GM10266 (cell line): ENCODE measurements around the gene KLHL8.

ENCODE experiments used
- DNase-seq: peaks from one replicate; pipeline ENCODE4 v3.0.0; 2012; ENCODE audit errors: extremely low spot score
- TF ChIP-seq, protein P1 (sequence below): IDR thresholded peaks from 2 replicates; pipeline ENCODE4 v1.5.1; 2012; ENCODE audit warnings: mild to moderate bottlenecking, low read depth; ENCODE audit not compliant: control insufficient read depth, insufficient read depth; ENCODE audit errors: missing control alignments

KLHL8 gene

DNA sequence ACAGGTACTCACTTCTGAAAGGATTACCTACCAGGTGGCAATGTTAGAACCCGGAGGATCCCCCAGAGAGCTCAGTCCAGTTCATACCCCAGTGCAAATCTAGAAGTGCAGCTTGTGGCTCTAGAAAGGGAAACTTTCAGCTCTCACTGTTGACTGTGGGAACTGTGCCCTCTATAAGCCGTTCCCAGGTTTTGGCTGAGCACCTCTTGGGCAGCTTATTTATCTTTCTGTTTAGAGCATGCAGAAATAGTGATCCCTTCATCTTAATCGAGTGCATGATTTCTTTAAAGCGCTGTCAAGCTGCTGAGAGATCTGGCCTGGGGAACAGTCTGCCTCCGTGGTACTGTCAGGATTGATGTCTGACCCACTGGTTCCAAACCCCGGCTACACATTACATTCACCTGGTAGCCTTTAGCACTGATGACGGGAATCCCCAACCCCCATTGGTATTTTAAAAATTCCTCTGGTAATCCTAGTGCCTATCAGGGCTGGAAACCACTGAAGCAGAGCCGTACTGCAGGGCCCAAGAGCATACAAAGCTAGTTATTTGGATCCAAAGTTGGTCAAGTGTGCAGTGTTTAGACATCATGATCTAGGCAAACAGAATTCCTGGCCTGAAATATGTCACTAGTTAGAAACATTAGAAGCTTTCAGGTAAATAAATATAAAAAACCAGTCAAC, 103.2 kb downstream of the KLHL8 start:
- DNase-seq: no peak
- TF ChIP-seq, protein P1, sequence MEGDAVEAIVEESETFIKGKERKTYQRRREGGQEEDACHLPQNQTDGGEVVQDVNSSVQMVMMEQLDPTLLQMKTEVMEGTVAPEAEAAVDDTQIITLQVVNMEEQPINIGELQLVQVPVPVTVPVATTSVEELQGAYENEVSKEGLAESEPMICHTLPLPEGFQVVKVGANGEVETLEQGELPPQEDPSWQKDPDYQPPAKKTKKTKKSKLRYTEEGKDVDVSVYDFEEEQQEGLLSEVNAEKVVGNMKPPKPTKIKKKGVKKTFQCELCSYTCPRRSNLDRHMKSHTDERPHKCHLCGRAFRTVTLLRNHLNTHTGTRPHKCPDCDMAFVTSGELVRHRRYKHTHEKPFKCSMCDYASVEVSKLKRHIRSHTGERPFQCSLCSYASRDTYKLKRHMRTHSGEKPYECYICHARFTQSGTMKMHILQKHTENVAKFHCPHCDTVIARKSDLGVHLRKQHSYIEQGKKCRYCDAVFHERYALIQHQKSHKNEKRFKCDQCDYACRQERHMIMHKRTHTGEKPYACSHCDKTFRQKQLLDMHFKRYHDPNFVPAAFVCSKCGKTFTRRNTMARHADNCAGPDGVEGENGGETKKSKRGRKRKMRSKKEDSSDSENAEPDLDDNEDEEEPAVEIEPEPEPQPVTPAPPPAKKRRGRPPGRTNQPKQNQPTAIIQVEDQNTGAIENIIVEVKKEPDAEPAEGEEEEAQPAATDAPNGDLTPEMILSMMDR: no peak

DNA sequence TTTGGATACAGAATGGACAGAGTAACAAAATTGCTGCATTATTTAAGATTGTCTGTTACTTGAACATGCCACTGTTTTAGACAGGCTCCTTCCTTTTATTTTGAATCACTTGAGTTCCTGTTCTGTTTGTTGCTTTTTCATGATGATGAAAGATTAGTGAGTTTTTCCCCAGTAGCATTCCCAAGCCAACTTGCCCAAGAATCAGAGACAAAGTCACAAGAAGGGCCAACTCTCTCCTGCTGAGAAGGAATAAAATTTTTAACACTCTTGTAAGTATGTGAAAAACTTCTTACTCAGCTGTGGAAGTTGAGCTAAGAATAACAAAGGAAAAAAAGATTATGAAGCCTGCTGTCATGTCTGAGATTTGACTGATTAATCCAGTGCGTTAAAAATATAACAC, 104.2 kb downstream of the KLHL8 start:
- DNase-seq: no peak
- TF ChIP-seq, protein P1: no peak

DNA sequence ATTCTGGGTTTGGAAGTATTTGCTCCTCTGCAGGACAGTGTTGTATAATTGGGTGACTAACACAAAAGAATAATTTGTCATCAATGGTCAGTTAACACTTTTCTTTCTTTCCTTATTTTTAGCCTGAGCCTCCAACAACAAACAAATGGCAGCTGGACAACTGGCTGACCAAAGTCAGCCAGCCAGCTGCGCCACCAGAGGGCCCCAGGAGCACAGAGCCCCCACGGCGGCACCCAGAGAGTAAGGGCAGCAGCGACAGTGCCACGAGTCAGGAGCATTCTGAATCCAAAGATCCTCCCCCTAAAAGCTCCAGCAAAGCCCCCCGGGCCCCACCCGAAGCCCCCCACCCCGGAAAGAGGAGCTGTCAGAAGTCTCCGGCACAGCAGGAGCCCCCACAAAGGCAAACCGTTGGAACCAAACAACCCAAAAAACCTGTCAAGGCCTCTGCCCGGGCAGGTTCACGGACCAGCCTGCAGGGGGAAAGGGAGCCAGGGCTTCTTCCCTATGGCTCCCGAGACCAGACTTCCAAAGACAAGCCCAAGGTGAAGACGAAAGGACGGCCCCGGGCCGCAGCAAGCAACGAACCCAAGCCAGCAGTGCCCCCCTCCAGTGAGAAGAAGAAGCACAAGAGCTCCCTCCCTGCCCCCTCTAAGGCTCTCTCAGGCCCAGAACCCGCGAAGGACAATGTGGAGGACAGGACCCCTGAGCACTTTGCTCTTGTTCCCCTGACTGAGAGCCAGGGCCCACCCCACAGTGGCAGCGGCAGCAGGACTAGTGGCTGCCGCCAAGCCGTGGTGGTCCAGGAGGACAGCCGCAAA, 106.0 kb downstream of the KLHL8 start:
- DNase-seq: no peak
- TF ChIP-seq, protein P1: no peak

DNA sequence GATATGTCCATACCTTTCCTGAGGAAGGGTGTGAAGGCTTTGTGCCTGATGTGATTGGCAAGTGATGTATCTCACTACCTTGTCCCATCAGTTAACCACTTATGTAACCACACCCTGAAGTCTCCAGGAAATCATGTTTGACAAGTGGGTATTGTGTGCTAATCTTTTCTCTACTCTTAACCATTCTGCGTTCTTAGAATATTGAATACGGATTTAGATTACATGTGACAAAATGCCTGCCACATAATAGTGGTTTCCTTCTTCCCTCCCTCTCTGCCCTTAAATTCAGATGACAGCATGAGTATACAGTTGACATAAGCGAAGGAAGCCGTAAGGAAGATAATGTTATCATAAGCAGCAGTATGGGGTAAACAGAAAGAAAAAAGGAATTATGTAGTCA, 108.4 kb downstream of the KLHL8 start:
- TF ChIP-seq, protein P1: no peak
- DNase-seq: no peak
